Natural killer cell treated with Interleukin-12 subunit alpha and Interleukin-12 subunit beta and Interleukin-15 and Interleukin-18, amount 100 ng/mL, for 72 hours (primary cell): ENCODE data around the gene MGAT4C. TPM values are rescaled to one million over a fixed set of nuclear protein-coding genes. Genes with fewer than 3 reads are reported as not detected.

Source experiments
- ATAC-seq, 2 donors: fragments of 150-1000 bp; cut with Tn5 transposase in 1 of 2; sonication (Bioruptor Pico), chemical (Tn5 transposase) in 1 of 2; 2 replicates each; pipeline ENCODE4 v1.10.0; 2021
- DNase-seq: peaks from one replicate; pipeline ENCODE4 v3.0.0; 2022; ENCODE audit warnings: low spot score
- H3K27ac Mint-ChIP-seq, 2 donors: 1 replicate in 1 of 2; 2 replicates in 1 of 2; pipeline ENCODE4 v1.8.0; 2022; ENCODE audit warnings: mixed read lengths in 2 of 2, mild to moderate bottlenecking in 1 of 2, moderate library complexity in 1 of 2
- H3K27me3 Mint-ChIP-seq, 2 donors: 1 replicate in 1 of 2; 2 replicates in 1 of 2; pipeline ENCODE4 v1.8.0; 2022; ENCODE audit warnings: mixed read lengths in 2 of 2
- H3K36me3 Mint-ChIP-seq: one replicate; pipeline ENCODE4 v1.8.0; 2022; ENCODE audit warnings: mixed read lengths
- H3K4me1 Mint-ChIP-seq, 2 donors: 1 replicate in 1 of 2; 2 replicates in 1 of 2; pipeline ENCODE4 v1.8.0; 2022; ENCODE audit warnings: low read depth in 2 of 2, mixed read lengths in 2 of 2, mild to moderate bottlenecking in 1 of 2
- H3K4me3 Mint-ChIP-seq: one replicate; pipeline ENCODE4 v1.8.0; 2022; ENCODE audit warnings: mixed read lengths
- H3K9me3 Mint-ChIP-seq: 2 replicates; pipeline ENCODE4 v1.8.0; 2022; ENCODE audit warnings: mixed read lengths
- total RNA-seq, 2 donors: library from RNA; stranded (reverse); gene quantifications; one replicate each; pipeline ENCODE4 v1.2.3, GENCODE V29; 2022

Gene MGAT4C
- total RNA-seq, 2 donors from 2014 or later = not detected

DNA sequence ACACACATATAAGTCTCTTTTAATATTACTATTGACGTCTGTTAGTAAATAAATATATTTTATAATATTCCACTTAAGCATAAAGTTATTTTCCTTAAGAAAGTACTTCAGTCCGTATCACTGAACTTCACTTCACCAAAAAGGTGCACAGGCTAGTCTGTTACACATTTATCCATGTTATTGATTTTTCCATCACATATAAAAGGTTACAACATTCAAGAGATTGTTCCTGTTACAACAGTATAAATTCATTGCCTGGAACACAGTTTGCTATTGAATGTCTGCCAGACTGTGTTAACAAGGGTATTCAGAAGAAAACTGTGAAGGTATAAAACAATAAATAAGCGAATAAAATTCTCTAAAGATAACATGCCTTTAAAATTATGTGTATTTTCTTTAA, 206.2 kb downstream of the MGAT4C start:
- Mint-ChIP-seq H3K36me3 (no peaks in the 10 kb centered on the region), H3K27ac (no peak overlapping the region), H3K4me3 (no peak overlapping the region), H3K27me3 (no peaks in the 10 kb centered on the region), H3K4me1 (no peaks in the 10 kb centered on the region), H3K9me3 (peaks cover 16% of the 10 kb centered on the region)
- DNase-seq (no peak), ATAC-seq (no peak)

DNA sequence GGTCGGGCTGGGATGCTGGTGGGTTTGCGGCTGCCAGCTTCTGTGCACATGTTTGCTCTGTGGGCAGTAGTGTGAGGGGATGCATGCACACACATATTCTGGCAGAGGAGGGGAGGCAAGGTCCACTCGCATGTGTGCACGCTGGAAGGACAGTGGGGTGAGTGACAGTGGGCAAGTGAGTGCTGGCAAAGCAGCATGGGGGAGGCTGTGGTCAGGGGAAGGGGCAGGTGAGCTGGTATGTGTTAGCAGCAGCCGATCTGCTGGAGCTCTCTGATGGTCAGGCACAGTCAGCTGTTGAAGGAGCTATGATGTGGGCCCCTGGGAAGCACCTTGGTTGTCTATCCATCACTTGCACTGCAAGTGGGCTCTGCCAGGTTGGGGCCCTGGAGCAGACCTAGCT, 211.8 kb downstream of the MGAT4C start:
- Mint-ChIP-seq H3K27ac (no peak overlapping the region), H3K9me3 (peaks cover 28% of the 10 kb centered on the region), H3K4me3 (no peak overlapping the region), H3K4me1 (no peaks in the 10 kb centered on the region), H3K27me3 (no peaks in the 10 kb centered on the region), H3K36me3 (peaks cover 19% of the 10 kb centered on the region)
- no peak for ATAC-seq
- no peak for DNase-seq

DNA sequence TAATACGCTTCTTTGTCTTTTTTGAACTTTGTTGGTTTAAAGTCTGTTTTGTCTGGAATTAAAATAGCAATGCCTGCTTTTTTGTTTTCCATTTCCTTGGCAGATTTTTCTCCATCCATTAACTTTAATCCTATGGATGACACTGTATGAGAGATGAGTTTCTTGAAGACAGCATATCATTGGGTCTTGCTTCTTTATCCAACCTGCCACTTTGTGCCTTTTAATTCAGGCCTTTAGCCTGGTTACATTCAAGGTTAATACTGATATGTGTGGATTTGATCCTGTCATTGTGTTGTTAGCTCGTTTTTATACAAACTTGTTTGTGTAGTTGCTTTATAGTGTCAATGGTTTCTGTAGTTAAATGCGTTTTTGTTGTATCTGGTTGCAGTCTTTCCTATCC, 214.1 kb downstream of the MGAT4C start:
- DNase-seq = no peak
- no peaks in the 10 kb centered on the region for H3K27me3 Mint-ChIP-seq
- H3K4me1 Mint-ChIP-seq = no peaks in the 10 kb centered on the region
- H3K27ac Mint-ChIP-seq = no peak overlapping the region
- no peak overlapping the region for H3K4me3 Mint-ChIP-seq
- no peak for ATAC-seq
- H3K9me3 Mint-ChIP-seq = peaks cover 40% of the 10 kb centered on the region
- H3K36me3 Mint-ChIP-seq = peaks cover 36% of the 10 kb centered on the region

DNA sequence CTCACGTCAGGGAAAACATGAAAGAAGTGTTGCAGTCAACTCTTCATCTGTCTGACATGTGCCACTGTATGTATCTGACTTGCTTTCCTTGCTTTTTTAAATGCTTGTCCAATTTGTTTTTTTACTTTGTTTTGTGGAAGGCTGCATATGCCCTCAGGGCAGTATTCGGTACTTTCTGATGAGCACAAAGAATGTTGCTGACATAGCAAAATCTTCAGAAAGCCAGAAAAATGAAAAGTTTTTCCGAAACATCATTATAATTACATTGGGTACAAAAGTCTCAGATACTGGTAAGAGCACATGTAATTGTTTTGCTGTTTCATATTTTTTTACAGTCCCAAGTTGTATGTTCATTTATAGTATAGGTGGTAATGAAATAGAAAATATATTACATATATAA, 237.8 kb downstream of the MGAT4C start:
- ATAC-seq (no peak), DNase-seq (no peak)
- no peaks in the 10 kb centered on the region for H3K36me3 Mint-ChIP-seq
- no peaks in the 10 kb centered on the region for H3K4me1 Mint-ChIP-seq
- H3K27ac Mint-ChIP-seq = no peak overlapping the region
- no peak overlapping the region for H3K4me3 Mint-ChIP-seq
- H3K27me3 Mint-ChIP-seq = no peaks in the 10 kb centered on the region
- H3K9me3 Mint-ChIP-seq = peaks cover 7% of the 10 kb centered on the region

DNA sequence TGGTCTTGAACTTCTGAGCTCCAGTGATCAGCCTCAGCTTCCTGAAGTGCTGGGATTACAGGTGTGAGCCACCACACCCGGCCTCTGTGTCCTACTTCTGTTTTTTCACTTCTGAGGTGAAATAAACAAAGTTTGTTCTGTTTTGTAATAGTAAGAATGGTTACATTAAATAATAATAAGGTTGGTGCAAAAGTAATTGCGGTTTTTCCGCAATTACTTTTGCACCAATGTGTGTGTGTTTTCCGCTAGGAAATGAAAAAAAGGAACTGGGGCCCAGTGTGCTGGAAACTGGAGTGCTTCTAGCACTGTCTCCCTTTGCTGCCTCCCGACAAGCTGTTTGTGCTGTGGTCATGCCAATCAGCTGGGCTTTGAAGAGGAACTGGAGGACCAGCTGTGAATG, 241.2 kb downstream of the MGAT4C start:
- H3K27ac Mint-ChIP-seq = no peak overlapping the region
- H3K36me3 Mint-ChIP-seq = no peaks in the 10 kb centered on the region
- H3K4me1 Mint-ChIP-seq = no peaks in the 10 kb centered on the region
- H3K9me3 Mint-ChIP-seq = peaks cover 7% of the 10 kb centered on the region
- H3K4me3 Mint-ChIP-seq = no peak overlapping the region
- DNase-seq (no peak), ATAC-seq (no peak)
- H3K27me3 Mint-ChIP-seq = no peaks in the 10 kb centered on the region

DNA sequence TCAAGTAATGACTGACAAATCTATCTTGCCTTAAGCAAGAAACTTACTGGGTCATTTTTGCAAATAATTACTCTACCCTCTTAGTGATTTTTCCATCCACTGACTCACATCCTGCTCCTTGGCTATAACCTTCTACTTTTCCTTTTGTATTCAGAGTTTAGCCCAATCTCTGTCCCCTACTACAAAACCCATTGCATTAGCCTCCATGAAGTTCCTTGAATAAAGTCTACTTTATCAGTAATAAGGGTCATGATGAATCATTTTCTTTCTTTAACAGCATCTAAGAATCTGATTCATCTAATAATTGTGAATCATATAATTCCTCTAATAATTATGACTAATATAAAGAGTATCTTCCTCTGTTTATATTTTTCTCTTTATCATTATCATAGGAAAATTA, 249.5 kb downstream of the MGAT4C start:
- DNase-seq (no peak), ATAC-seq (no peak)
- Mint-ChIP-seq H3K36me3 (no peaks in the 10 kb centered on the region), H3K4me1 (no peaks in the 10 kb centered on the region), H3K9me3 (peaks cover 3% of the 10 kb centered on the region), H3K27ac (no peak overlapping the region), H3K4me3 (no peak overlapping the region), H3K27me3 (no peaks in the 10 kb centered on the region)

DNA sequence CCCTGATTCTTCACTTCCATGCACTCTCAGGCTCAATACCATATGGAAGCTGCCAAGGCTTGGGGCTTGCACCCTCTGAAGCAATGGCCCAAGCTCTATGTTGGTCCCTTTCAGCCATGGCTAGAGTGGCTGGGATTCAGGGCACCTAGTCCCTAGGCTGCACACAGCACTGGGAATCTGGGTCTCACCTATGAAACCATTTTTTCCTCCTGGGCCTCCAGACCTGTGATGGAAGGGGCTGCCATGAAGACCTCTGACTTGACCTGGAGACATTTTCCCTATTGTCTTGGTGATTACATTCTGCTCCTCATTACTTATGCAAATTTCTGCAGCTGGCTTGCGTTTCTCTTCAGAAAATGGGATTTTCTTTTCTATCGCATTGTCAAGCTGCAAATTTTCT, 258.1 kb downstream of the MGAT4C start:
- Mint-ChIP-seq H3K9me3 (peaks cover 22% of the 10 kb centered on the region), H3K4me3 (no peak overlapping the region), H3K27ac (no peak overlapping the region), H3K36me3 (peaks cover 9% of the 10 kb centered on the region), H3K27me3 (no peaks in the 10 kb centered on the region), H3K4me1 (no peaks in the 10 kb centered on the region)
- ATAC-seq (no peak), DNase-seq (no peak)

DNA sequence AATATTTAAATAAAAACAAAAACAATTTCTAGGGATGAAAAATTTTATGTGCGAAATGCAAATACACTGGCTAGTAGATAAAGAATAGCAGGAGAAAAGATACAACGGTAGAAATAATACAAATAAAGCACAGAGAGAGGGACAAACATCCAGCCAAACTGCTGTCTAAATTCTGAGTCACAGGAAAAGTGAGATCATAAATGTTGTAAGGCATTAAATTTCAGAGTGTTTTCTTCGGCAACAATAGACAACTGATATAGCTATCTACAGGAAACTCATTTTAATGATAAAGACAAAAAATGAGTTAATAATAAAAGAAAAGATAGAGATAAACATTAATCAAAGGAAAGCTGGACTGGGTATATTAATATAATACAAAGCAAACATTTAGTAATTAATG, 259.9 kb downstream of the MGAT4C start:
- no peaks in the 10 kb centered on the region for H3K27me3 Mint-ChIP-seq
- no peak overlapping the region for H3K4me3 Mint-ChIP-seq
- DNase-seq (no peak), ATAC-seq (no peak)
- no peaks in the 10 kb centered on the region for H3K4me1 Mint-ChIP-seq
- H3K9me3 Mint-ChIP-seq = peaks cover 22% of the 10 kb centered on the region
- peaks cover 9% of the 10 kb centered on the region for H3K36me3 Mint-ChIP-seq
- no peak overlapping the region for H3K27ac Mint-ChIP-seq

DNA sequence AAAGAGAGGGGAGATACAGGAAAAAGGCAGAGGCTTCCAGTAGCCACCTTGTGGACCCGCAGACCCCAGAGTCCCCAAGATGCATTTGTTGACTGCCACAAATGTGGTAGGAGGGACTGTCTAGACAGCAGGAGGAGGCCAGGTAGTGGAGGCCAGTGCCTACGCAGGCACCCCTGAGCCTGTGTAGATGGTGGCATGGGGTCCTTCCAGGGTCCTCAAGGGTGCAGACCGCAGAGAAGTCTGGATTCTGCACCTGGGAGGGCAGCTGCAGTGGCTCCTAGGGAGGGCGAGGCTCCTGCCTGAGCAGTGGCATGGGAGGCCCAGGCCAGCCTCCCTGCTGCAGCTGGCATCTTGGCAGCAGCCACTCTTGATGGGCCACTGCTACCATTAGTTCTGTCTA, 262.4 kb downstream of the MGAT4C start:
- Mint-ChIP-seq H3K4me3 (no peak overlapping the region), H3K36me3 (peaks cover 6% of the 10 kb centered on the region), H3K27ac (no peak overlapping the region), H3K9me3 (peaks cover 18% of the 10 kb centered on the region), H3K27me3 (no peaks in the 10 kb centered on the region), H3K4me1 (no peaks in the 10 kb centered on the region)
- ATAC-seq (no peak), DNase-seq (no peak)

DNA sequence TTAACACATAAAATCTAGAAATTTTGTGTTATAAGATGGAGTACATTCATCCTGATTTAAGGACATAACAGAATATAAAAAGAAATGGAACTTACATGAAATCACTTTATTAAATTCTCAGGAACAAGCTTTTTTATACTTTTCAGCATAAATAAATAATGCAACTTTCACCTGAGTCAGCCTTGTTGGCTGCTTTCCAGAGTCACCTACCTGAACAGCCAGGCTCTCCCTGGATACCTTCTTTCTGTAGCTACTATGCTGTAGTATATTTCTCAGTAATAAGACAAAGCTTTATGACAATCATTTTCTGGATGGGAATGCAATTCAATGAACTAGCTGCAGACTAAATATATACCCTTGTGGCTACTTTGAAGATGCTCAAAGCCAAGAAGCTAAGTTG, 270.2 kb downstream of the MGAT4C start:
- no peaks in the 10 kb centered on the region for H3K27me3 Mint-ChIP-seq
- H3K4me1 Mint-ChIP-seq = no peaks in the 10 kb centered on the region
- ATAC-seq (no peak), DNase-seq (no peak)
- H3K9me3 Mint-ChIP-seq = peaks cover 7% of the 10 kb centered on the region
- no peaks in the 10 kb centered on the region for H3K36me3 Mint-ChIP-seq
- no peak overlapping the region for H3K27ac Mint-ChIP-seq
- H3K4me3 Mint-ChIP-seq = no peak overlapping the region

DNA sequence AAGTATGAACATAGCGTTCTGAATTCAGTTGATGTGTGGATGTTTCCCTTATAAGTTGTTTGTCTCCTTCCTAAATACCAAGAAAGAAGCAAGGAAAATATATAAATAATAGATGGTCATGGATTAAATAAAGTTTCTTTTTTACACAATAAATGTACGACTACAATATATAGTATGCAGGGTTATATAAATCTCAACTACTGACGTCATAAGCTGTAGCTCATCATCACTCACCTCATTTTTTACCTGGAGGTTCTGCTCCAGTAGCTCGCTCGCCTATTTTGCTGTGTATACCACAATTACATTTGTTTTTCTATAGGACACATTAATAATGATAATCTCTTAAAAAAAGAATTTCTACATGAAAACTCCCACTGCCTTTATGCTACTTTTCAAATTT, 272.6 kb downstream of the MGAT4C start:
- ATAC-seq = no peak
- Mint-ChIP-seq H3K36me3 (no peaks in the 10 kb centered on the region), H3K27me3 (no peaks in the 10 kb centered on the region), H3K4me3 (no peak overlapping the region), H3K9me3 (peaks cover 7% of the 10 kb centered on the region), H3K27ac (no peak overlapping the region), H3K4me1 (no peaks in the 10 kb centered on the region)
- DNase-seq = no peak

DNA sequence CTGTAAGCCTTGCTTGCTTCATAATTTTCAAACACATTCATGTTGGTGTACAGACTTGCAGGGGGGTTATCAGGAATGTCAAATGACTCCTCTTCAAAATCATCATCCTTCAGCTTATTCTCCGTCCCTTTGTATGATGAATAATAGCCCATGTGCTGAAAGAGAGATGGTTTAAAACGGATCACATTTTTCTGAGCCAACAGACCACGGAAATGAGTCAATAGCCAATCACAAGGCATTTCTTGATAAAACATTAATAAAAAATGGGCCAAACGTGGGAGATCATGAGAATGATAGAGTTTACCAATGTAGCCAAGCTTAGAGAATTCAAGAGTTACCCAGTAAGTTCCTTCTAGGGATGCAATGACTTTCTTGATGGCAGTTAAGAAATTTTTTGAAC, 276.6 kb downstream of the MGAT4C start:
- no peaks in the 10 kb centered on the region for H3K27me3 Mint-ChIP-seq
- ATAC-seq = no peak

DNA sequence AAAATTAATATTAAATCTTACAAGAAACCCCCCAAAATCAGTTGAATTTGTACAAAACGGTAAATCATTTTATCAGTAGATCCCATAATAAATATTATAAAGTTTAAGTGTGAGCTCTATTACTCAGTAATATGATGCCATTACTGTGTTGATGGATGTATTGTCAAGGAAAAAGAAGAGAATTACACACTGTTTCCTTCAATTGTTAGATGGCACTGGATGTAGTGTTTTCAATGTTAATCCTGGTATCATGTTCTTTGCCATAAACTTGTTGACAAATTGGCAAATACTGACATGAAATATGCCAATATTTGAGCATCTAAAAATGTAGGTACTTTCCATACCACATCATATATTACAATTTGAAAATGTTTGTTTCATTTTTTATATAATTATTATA, 280.5 kb downstream of the MGAT4C start:
- no peak overlapping the region for H3K27ac Mint-ChIP-seq
- no peaks in the 10 kb centered on the region for H3K36me3 Mint-ChIP-seq
- no peak for DNase-seq
- H3K27me3 Mint-ChIP-seq = no peaks in the 10 kb centered on the region
- ATAC-seq = no peak
- H3K4me1 Mint-ChIP-seq = no peaks in the 10 kb centered on the region
- no peaks in the 10 kb centered on the region for H3K9me3 Mint-ChIP-seq
- no peak overlapping the region for H3K4me3 Mint-ChIP-seq

More for the DNA sequence above, 276.6 kb downstream of the MGAT4C start:
- Mint-ChIP-seq H3K4me3 (no peak overlapping the region), H3K27ac (no peak overlapping the region), H3K9me3 (peaks cover 2% of the 10 kb centered on the region), H3K4me1 (no peaks in the 10 kb centered on the region), H3K36me3 (no peaks in the 10 kb centered on the region)
- no peak for DNase-seq

DNA sequence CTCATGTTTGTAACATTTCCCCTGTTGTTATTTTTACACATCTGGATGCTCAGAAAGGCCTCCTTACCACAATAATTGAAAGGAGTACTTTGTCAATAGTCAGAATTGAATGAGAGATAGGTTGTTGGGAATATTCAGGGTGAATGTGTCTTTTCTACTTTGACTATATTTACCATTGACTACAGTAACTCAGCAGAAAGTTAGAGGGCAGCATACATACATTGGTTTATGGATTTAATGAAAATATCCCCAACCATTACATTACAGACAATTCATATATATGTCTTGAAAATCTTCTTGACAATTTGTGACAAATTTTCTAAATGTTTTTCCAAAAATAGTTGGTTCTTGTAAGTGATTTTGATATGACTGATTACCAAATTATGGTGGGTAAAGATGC, 284.4 kb downstream of the MGAT4C start:
- H3K4me3 Mint-ChIP-seq = no peak overlapping the region
- ATAC-seq (no peak), DNase-seq (no peak)
- H3K36me3 Mint-ChIP-seq = no peaks in the 10 kb centered on the region
- H3K27me3 Mint-ChIP-seq = no peaks in the 10 kb centered on the region
- no peaks in the 10 kb centered on the region for H3K9me3 Mint-ChIP-seq
- H3K27ac Mint-ChIP-seq = no peak overlapping the region
- H3K4me1 Mint-ChIP-seq = no peaks in the 10 kb centered on the region

DNA sequence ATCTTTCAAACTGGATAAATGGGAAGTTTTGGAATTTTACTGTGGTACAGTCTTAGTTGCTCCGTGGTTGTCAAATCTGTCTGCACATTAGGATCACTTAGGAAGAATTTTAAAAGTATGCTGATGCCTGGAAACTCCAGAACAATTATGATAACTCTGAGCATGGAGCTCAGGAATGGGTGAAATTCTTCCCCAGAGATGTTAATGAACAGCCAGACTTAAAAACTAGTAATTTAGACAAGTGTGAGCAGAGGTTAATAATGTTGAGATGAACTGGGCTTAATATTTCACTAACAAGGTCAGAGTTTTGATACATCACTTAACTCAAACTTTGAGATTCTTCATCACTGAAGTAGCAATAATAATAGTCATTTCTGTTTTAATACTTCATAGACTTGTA, 287.6 kb downstream of the MGAT4C start:
- Mint-ChIP-seq H3K4me1 (no peaks in the 10 kb centered on the region), H3K4me3 (no peak overlapping the region), H3K27ac (no peak overlapping the region), H3K36me3 (no peaks in the 10 kb centered on the region), H3K9me3 (no peaks in the 10 kb centered on the region), H3K27me3 (no peaks in the 10 kb centered on the region)
- DNase-seq (no peak), ATAC-seq (no peak)
